ENCODE data around the gene SLX4IP. TPM values are rescaled to one million over a fixed set of nuclear protein-coding genes. Genes with fewer than 3 reads are reported as not detected.
A peak's percentile ranks its signal among the peaks of the same experiment; 100 is the strongest.

The SLX4IP gene
- total RNA-seq, 1 experiment from 2014 or later: 11.1 TPM

GRCh38 chr20:10520528-10520927, 85.4 kb downstream of the SLX4IP start:
- H3K27ac ChIP-seq (ENCODE audit: low read depth, low read length): peak overlapping the region; percentile 9; the same call in 1 of the 2 replicates
- H3K4me1 ChIP-seq (ENCODE audit: control insufficient read depth in 1 of 2, insufficient read depth in 2 of 2, low read length in 2 of 2): peaks cover 54 to 55% of the 10 kb centered on the region in 2 experiments
- ChIA-PET POLR2A (interaction anchor here (1.5 kb wide), 1 partner anchor 86 kb away, joined by 5 read pairs; the partner anchor contains the start of genes MKKS and SLX4IP), RAD21 (ENCODE audit: low non-redundant PET in 1 of 2, low total read pairs in 2 of 2, uncharacterized antibody in 2 of 2, unreplicated experiment in 2 of 2) (no interaction called here), CTCF (no interaction called here)
- no peaks in the 10 kb centered on the region for H3K9me3 ChIP-seq (ENCODE audit: control insufficient read depth in 1 of 2, insufficient read depth in 1 of 2, low read depth in 1 of 2, low read length in 2 of 2)
- TF ChIP-seq ZFX (IDR thresholded peaks at IDR 0.05) (no peak), SRF (IDR thresholded peaks at IDR 0.05; ENCODE audit: low read depth) (no peak), CEBPB (IDR thresholded peaks at IDR 0.05; ENCODE audit: low read depth) (no peak), EGR1 (IDR thresholded peaks at IDR 0.05; ENCODE audit: low read depth) (no peak), ATF3 (IDR thresholded peaks at IDR 0.05) (no peak), RAD21 (IDR thresholded peaks at IDR 0.05; ENCODE audit: low read depth) (no peak)
- H3K36me3 ChIP-seq (ENCODE audit: control insufficient read depth in 1 of 2, insufficient read depth in 2 of 2, low read length in 2 of 2): no peaks in the 10 kb centered on the region
- H3K9me2 ChIP-seq (ENCODE audit: insufficient read depth): no peaks in the 10 kb centered on the region
- intact Hi-C loops (cut with micrococcal nuclease): no loop called here
- no peaks in the 10 kb centered on the region for H4K20me1 ChIP-seq (ENCODE audit: insufficient read depth)
- no TSS peak for BruUV-seq (replicated peaks)
- no peak overlapping the region for H2AFZ ChIP-seq (ENCODE audit: low read depth, low read length, poor library complexity, severe bottlenecking)
- no peaks in the 10 kb centered on the region for H3K27me3 ChIP-seq (ENCODE audit: insufficient read depth, low read length)
- H3K79me2 ChIP-seq (ENCODE audit: insufficient read depth, low read length): no peaks in the 10 kb centered on the region
- no peak for ATAC-seq
- H3K4me2 ChIP-seq (ENCODE audit: low read length): peak overlapping the region; percentile 70
- H3K4me3 ChIP-seq (replicated peaks in 1 of 2; ENCODE audit: low read depth in 1 of 2, low read length in 2 of 2): no peak overlapping the region
- DNase-seq (ENCODE audit: low read depth, low spot score): no peak
- H3K9ac ChIP-seq (ENCODE audit: low read length): no peak overlapping the region

DNA sequence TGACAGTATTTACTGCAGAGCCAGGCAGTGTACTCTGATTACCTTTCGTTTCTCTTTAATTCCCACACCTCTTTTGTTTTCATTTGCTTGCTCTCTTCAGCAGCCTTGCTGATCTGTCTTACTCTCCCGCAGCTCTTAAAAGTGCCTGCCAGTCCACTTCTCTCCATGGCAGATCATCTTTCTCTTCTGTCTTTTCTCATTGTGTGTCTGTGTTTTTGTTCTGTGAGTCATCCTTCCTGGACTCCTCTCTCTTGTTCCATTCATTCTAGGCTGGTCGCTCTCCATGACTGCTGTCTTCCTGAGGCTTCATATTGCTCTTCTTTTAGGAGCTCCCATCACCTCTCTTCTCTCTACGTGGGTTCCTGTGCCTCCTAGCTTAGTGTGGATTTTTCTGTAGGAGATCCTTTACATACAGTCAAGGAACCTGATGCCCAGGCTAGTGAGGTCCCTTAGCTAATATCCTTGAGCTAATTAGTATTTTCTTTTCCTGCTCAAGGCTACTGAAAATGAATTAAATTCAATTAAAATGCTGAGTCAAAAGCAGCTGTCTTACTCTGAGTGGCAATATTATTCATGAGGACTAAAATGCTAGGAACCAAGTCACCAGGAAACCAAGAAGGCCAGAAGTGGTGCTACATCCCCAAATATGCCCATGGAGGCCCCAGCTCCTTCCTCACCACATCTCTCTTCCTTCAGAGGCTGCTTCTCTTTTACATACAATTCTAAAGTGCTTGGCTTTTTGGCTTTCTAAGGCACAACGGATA, 86.1 kb downstream of the SLX4IP start:
- CTCF ChIA-PET: no interaction called here
- Histone ChIP-seq H3K79me2 (ENCODE audit: insufficient read depth, low read length) (no peaks in the 10 kb centered on the region), H3K4me1 (ENCODE audit: control insufficient read depth in 1 of 2, insufficient read depth in 2 of 2, low read length in 2 of 2) (peaks cover 54 to 55% of the 10 kb centered on the region in 2 experiments), H3K27me3 (ENCODE audit: insufficient read depth, low read length) (no peaks in the 10 kb centered on the region), H3K4me3 (replicated peaks in 1 of 2; ENCODE audit: low read depth in 1 of 2, low read length in 2 of 2) (peak overlapping the region in 1 of 2 experiments; percentile 23; a peak in 2 of 4 replicates), H3K9me3 (ENCODE audit: control insufficient read depth in 1 of 2, insufficient read depth in 1 of 2, low read depth in 1 of 2, low read length in 2 of 2) (no peaks in the 10 kb centered on the region), H3K9me2 (ENCODE audit: insufficient read depth) (no peaks in the 10 kb centered on the region), H3K27ac (ENCODE audit: low read depth, low read length) (peak overlapping the region; percentile 9; the same call in 1 of the 2 replicates), H3K36me3 (ENCODE audit: control insufficient read depth in 1 of 2, insufficient read depth in 2 of 2, low read length in 2 of 2) (no peaks in the 10 kb centered on the region), H3K9ac (ENCODE audit: low read length) (peak overlapping the region; percentile 35), H3K4me2 (ENCODE audit: low read length) (peak overlapping the region; percentile 70), H4K20me1 (ENCODE audit: insufficient read depth) (no peaks in the 10 kb centered on the region), H2AFZ (ENCODE audit: low read depth, low read length, poor library complexity, severe bottlenecking) (no peak overlapping the region)
- intact Hi-C loops (cut with micrococcal nuclease): no loop called here
- POLR2A ChIA-PET: interaction anchor here (0.7 to 1.5 kb wide), 4 partner anchors 13 to 86 kb away, joined by 3 to 5 read pairs (median 3); partner anchors contain the start of genes MKKS and SLX4IP
- DNase-seq (ENCODE audit: low read depth, low spot score) (no peak), ATAC-seq (peak; percentile 70)
- no TSS peak for BruUV-seq (replicated peaks)
- RAD21 ChIA-PET (ENCODE audit: low non-redundant PET in 1 of 2, low total read pairs in 2 of 2, uncharacterized antibody in 2 of 2, unreplicated experiment in 2 of 2): no interaction called here
- no peak for TF ChIP-seq ZFX (IDR thresholded peaks at IDR 0.05)
- no peak for TF ChIP-seq EZH2 (IDR thresholded peaks at IDR 0.05)
- TF ChIP-seq SIN3A (IDR thresholded peaks at IDR 0.05; ENCODE audit: low read depth): peak; percentile 29; the same call in 1 of the 2 replicates
- TF ChIP-seq SRF (IDR thresholded peaks at IDR 0.05; ENCODE audit: low read depth): no peak
- TF ChIP-seq ELF1 (IDR thresholded peaks at IDR 0.05; ENCODE audit: borderline replicate concordance, low read depth): no peak
- TF ChIP-seq POLR2AphosphoS5 (IDR thresholded peaks at IDR 0.05; ENCODE audit: low read depth, low read length): 0 out of 2 replicates have a peak, but pooled peaks have one; percentile 18
- TF ChIP-seq CBX3 (IDR thresholded peaks at IDR 0.05; ENCODE audit: low read depth): peak; percentile 72
- no peak for TF ChIP-seq EGR1 (IDR thresholded peaks at IDR 0.05; ENCODE audit: low read depth)
- TF ChIP-seq FOSL1 (IDR thresholded peaks at IDR 0.05; ENCODE audit: low read depth): peak; percentile 64; the same call in 1 of the 2 replicates
- peak; percentile 40 for TF ChIP-seq SP1 (IDR thresholded peaks at IDR 0.05; ENCODE audit: low read depth)
- TF ChIP-seq MAX (IDR thresholded peaks at IDR 0.05): no peak
- no peak for TF ChIP-seq ZBTB33 (IDR thresholded peaks at IDR 0.05; ENCODE audit: extremely low read depth, insufficient replicate concordance, low read length)
- TF ChIP-seq JUND (IDR thresholded peaks at IDR 0.05): peak; percentile 69

All from HCT116 (cell line).